ENCODE results near the gene CYP26C1.

DNA sequence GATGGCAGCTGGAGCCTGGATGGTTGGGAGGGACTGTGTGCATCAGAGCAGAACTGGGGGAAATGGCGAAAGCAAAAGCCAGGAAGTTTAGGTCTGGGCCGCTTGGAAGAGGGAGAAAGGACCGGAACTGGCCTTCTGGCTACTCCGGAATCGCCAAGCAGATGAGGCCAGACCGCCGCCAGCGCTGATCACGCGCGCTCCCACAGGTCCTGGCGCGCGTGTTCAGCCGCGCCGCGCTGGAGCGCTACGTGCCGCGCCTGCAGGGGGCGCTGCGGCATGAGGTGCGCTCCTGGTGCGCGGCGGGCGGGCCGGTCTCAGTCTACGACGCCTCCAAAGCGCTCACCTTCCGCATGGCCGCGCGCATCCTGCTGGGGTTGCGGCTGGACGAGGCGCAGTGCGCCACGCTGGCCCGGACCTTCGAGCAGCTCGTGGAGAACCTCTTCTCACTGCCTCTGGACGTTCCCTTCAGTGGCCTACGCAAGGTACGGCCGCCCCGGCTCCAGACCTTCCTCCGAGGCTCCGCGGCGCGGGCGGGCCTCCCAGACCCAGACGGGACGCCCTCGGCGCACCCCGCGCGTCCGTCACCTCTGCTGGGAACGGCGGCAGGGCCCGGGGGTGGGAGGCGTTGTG is 2.0 kb downstream of the CYP26C1 start:
- TF ChIP-seq ARHGAP35 (CRISPR knock-in tag; IDR thresholded peaks at IDR 0.05; ENCODE audit: borderline replicate concordance) (no peak), EZH2 (conservative IDR thresholded peaks at IDR 0.05; ENCODE audit: low read depth, low read length) (no peak), POLR2AphosphoS5 (IDR thresholded peaks at IDR 0.05; ENCODE audit: low read depth, low read length) (no peak), PRDM4 (CRISPR knock-in tag; IDR thresholded peaks at IDR 0.05; ENCODE audit: borderline replicate concordance) (no peak), PRDM10 (CRISPR knock-in tag; IDR thresholded peaks at IDR 0.05; ENCODE audit: low read depth) (no peak), ZSCAN29 (CRISPR knock-in tag; conservative IDR thresholded peaks at IDR 0.05) (no peak), RFXAP (CRISPR knock-in tag; IDR thresholded peaks at IDR 0.05; ENCODE audit: borderline replicate concordance) (no peak)
- TF ChIP-seq, protein P1, sequence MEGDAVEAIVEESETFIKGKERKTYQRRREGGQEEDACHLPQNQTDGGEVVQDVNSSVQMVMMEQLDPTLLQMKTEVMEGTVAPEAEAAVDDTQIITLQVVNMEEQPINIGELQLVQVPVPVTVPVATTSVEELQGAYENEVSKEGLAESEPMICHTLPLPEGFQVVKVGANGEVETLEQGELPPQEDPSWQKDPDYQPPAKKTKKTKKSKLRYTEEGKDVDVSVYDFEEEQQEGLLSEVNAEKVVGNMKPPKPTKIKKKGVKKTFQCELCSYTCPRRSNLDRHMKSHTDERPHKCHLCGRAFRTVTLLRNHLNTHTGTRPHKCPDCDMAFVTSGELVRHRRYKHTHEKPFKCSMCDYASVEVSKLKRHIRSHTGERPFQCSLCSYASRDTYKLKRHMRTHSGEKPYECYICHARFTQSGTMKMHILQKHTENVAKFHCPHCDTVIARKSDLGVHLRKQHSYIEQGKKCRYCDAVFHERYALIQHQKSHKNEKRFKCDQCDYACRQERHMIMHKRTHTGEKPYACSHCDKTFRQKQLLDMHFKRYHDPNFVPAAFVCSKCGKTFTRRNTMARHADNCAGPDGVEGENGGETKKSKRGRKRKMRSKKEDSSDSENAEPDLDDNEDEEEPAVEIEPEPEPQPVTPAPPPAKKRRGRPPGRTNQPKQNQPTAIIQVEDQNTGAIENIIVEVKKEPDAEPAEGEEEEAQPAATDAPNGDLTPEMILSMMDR (CRISPR knock-in tag; IDR thresholded peaks at IDR 0.05), result peak; percentile 10; the same call in 1 of the 2 replicates
